ENCODE data around the gene TMEM80. TPM values are rescaled to one million over a fixed set of nuclear protein-coding genes. Genes with fewer than 3 reads are reported as not detected.

Gene TMEM80
- total RNA-seq, 1 donor from 2014 or later, result 38.7 TPM

DNA sequence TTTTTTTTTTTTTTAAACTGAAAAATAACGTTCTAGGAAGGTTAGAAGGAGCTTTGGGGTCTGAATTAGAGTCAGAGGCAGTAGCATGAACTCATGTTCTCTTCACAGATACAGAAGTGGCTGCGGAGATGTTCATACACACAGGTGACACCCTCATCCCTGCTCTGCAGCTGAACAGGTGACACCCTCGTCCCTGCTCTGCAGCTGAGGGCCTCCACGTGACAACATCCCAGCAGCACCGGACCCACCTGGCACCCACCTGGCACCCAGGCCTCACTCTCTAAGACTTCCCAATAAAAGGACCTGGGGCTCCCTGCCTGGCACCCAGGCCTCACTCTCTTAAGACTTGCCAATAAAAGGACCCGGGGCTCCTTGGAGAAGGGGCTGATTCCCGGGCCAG, 38.8 kb upstream of the TMEM80 start:
- Mint-ChIP-seq H3K4me3 (no peak overlapping the region), H3K4me1 (peaks cover 2% of the 10 kb centered on the region)
- no peaks in the 10 kb centered on the region for H3K4me1 ChIP-seq

GRCh38 chr11:657691-658126, 37.9 kb upstream of the TMEM80 start:
- peaks cover 10% of the 10 kb centered on the region for H4K20me1 ChIP-seq (ENCODE audit: low read depth)
- H3K4me2 ChIP-seq, result no peak overlapping the region
- DNase-seq (ENCODE audit: low spot score), result no peak
- H2AFZ ChIP-seq (replicated peaks), result no peak overlapping the region
- Mint-ChIP-seq H3K36me3 (peaks cover 13% of the 10 kb centered on the region), H3K27ac (no peak overlapping the region), H3K4me3 (no peak overlapping the region), H3K4me1 (peaks cover 2% of the 10 kb centered on the region), H3K27me3 (ENCODE audit: insufficient read depth, low read depth) (peaks cover 3% of the 10 kb centered on the region), H3K9me3 (no peaks in the 10 kb centered on the region)
- no peaks in the 10 kb centered on the region for H3K4me1 ChIP-seq
- no peaks in the 10 kb centered on the region for H3F3A ChIP-seq (ENCODE audit: low read depth)
- H3K79me2 ChIP-seq (ENCODE audit: low read depth), result no peaks in the 10 kb centered on the region
- H3K9me3 ChIP-seq (ENCODE audit: low read depth), result no peaks in the 10 kb centered on the region
- H3K9ac ChIP-seq, result no peak overlapping the region
- TF ChIP-seq EZH2phosphoT487 (IDR thresholded peaks at IDR 0.05), result no peak
- TF ChIP-seq EZH2 (IDR thresholded peaks at IDR 0.05), result no peak
- TF ChIP-seq, protein P1, sequence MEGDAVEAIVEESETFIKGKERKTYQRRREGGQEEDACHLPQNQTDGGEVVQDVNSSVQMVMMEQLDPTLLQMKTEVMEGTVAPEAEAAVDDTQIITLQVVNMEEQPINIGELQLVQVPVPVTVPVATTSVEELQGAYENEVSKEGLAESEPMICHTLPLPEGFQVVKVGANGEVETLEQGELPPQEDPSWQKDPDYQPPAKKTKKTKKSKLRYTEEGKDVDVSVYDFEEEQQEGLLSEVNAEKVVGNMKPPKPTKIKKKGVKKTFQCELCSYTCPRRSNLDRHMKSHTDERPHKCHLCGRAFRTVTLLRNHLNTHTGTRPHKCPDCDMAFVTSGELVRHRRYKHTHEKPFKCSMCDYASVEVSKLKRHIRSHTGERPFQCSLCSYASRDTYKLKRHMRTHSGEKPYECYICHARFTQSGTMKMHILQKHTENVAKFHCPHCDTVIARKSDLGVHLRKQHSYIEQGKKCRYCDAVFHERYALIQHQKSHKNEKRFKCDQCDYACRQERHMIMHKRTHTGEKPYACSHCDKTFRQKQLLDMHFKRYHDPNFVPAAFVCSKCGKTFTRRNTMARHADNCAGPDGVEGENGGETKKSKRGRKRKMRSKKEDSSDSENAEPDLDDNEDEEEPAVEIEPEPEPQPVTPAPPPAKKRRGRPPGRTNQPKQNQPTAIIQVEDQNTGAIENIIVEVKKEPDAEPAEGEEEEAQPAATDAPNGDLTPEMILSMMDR (IDR thresholded peaks at IDR 0.05), result no peak
- H3K27ac ChIP-seq, result no peak overlapping the region
- H3K27me3 ChIP-seq, result no peaks in the 10 kb centered on the region
- no peaks in the 10 kb centered on the region for H3K36me3 ChIP-seq
- H3K4me3 ChIP-seq, result no peak overlapping the region

More for the DNA sequence above, 38.8 kb upstream of the TMEM80 start:
- no peak overlapping the region for H3K27ac ChIP-seq
- no peak overlapping the region for H3K27ac Mint-ChIP-seq
- no peak overlapping the region for H3K4me2 ChIP-seq
- H3K9me3 Mint-ChIP-seq, result no peaks in the 10 kb centered on the region
- no peak for DNase-seq (ENCODE audit: low spot score)
- H3K27me3 ChIP-seq, result no peaks in the 10 kb centered on the region
- H3K4me3 ChIP-seq, result no peak overlapping the region
- H3F3A ChIP-seq (ENCODE audit: low read depth), result no peaks in the 10 kb centered on the region
- no peak overlapping the region for H2AFZ ChIP-seq (replicated peaks)
- H3K36me3 Mint-ChIP-seq, result peaks cover 15% of the 10 kb centered on the region
- no peaks in the 10 kb centered on the region for H3K79me2 ChIP-seq (ENCODE audit: low read depth)
- no peaks in the 10 kb centered on the region for H3K9me3 ChIP-seq (ENCODE audit: low read depth)
- TF ChIP-seq, protein P1 (IDR thresholded peaks at IDR 0.05), result no peak
- TF ChIP-seq EZH2 (IDR thresholded peaks at IDR 0.05) (no peak), EZH2phosphoT487 (IDR thresholded peaks at IDR 0.05) (no peak)
- H3K9ac ChIP-seq, result no peak overlapping the region
- peaks cover 3% of the 10 kb centered on the region for H4K20me1 ChIP-seq (ENCODE audit: low read depth)
- H3K36me3 ChIP-seq, result peaks cover 3% of the 10 kb centered on the region
- peaks cover under 1% of the 10 kb centered on the region for H3K27me3 Mint-ChIP-seq (ENCODE audit: insufficient read depth, low read depth)

GRCh38 chr11:659532-660085, 36.0 kb upstream of the TMEM80 start:
- no peak overlapping the region for H3K27ac Mint-ChIP-seq
- Histone ChIP-seq H3K9ac (no peak overlapping the region), H3K79me2 (ENCODE audit: low read depth) (no peaks in the 10 kb centered on the region)

More at GRCh38 chr11:659532-660085, 36.0 kb upstream of the TMEM80 start:
- Histone ChIP-seq H4K20me1 (ENCODE audit: low read depth) (peaks cover 10% of the 10 kb centered on the region), H3K27me3 (no peaks in the 10 kb centered on the region), H3K36me3 (no peaks in the 10 kb centered on the region), H3K4me1 (no peaks in the 10 kb centered on the region), H3F3A (ENCODE audit: low read depth) (no peaks in the 10 kb centered on the region), H3K27ac (no peak overlapping the region), H3K4me2 (no peak overlapping the region), H3K9me3 (ENCODE audit: low read depth) (no peaks in the 10 kb centered on the region), H2AFZ (replicated peaks) (no peak overlapping the region), H3K4me3 (no peak overlapping the region)
- H3K4me1 Mint-ChIP-seq, result peaks cover 2% of the 10 kb centered on the region
- DNase-seq (ENCODE audit: low spot score), result no peak
- peaks cover 3% of the 10 kb centered on the region for H3K27me3 Mint-ChIP-seq (ENCODE audit: insufficient read depth, low read depth)
- H3K36me3 Mint-ChIP-seq, result peaks cover 14% of the 10 kb centered on the region
- no peak for TF ChIP-seq EZH2phosphoT487 (IDR thresholded peaks at IDR 0.05)
- TF ChIP-seq, protein P1 (IDR thresholded peaks at IDR 0.05), result no peak
- TF ChIP-seq EZH2 (IDR thresholded peaks at IDR 0.05), result no peak
- no peak overlapping the region for H3K4me3 Mint-ChIP-seq
- no peaks in the 10 kb centered on the region for H3K9me3 Mint-ChIP-seq

All from neural progenitor cell (in vitro differentiated cells).